HPDE6-E6E7 (cell line): ENCODE results near the gene FBXL19.

ENCODE experiments used
- DNase-seq: peaks from one replicate; pipeline ENCODE4 v3.0.0; 2011; ENCODE audit warnings: missing footprints; ENCODE audit errors: extremely low spot score

FBXL19 gene

DNA sequence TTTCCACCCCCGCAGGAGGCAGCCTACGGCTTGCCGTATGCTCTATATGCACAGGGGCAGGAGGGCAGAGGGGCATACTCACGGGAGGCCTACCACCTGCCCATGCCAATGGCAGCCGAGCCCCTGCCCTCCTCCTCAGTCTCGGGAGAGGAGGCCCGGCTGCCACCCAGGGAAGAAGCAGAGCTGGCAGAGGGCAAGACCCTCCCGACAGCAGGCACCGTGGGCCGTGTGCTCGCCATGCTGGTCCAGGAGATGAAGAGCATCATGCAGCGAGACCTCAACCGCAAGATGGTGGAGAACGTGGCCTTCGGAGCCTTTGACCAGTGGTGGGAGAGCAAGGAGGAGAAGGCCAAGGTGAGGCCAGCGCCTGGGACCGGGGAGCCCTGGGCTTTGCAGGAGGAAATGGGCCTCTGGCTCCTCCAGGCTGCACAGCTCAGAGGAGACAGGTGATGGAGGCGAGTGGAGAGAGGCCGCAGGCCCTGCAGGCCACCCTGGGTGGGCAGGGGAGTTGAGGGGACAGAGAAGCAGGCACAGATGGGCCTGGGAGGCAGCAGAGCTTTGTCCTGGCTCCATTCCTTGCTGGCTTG is 42.8 kb downstream of the FBXL19 start:
- no peak for DNase-seq

DNA sequence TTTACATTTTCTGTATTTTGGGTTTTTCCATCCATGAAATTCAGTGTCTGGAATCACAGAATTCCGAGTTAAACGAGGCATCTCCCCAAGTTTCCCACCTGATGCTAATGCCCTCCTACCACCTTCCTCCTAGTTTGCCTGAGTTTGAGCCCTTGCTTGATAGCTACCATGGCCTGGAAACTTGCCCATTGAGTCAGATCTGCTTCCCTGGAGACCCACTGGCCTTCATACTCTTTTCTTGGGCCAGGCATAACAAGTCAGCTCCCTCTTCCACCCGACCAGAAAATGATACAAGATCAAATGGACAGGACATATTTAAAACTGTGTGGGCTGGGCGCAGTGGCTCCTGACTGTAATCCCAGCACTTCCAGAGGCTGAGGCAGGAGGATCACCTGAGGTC is 44.4 kb downstream of the FBXL19 start:
- no peak for DNase-seq

DNA sequence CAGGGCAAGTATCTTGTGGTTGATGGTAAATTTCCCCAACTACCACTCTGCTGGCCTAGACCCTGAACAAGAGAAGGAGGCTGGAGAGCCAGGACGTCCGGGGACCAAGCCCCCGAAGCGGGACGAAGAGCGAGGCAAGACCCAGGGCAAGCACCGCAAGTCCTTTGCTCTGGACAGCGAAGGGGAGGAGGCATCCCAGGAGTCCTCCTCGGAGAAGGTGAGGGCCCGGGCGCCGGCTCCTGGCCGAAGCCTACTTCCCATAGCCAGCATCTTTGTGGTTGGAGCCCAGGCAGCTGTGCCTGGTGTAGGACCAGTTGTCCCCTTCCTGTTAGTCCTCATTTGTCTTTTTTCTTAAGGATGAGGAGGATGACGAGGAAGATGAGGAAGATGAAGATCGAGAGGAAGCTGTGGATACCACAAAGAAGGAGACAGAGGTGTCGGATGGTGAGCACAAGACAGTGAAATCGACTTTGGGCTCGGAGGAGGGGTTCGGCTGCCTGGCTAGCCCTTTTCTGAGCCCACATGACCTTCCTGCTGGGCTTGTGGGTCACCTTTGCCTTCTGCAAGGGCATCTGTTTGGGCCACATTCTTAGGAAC is 46.0 kb downstream of the FBXL19 start:
- no peak for DNase-seq

GRCh38 chr16:30971298-30971697 is 47.9 kb downstream of the FBXL19 start:
- no peak for DNase-seq

- DNase-seq, result no peak
These were observed 49.5 kb downstream of the FBXL19 start for GRCh38 chr16:30972872-30973271.

GRCh38 chr16:30974348-30974747 is 51.0 kb downstream of the FBXL19 start:
- DNase-seq, result no peak

GRCh38 chr16:30976486-30976885 is 53.1 kb downstream of the FBXL19 start:
- DNase-seq, result no peak

GRCh38 chr16:30977502-30977901 is 54.1 kb downstream of the FBXL19 start:
- no peak for DNase-seq

DNA sequence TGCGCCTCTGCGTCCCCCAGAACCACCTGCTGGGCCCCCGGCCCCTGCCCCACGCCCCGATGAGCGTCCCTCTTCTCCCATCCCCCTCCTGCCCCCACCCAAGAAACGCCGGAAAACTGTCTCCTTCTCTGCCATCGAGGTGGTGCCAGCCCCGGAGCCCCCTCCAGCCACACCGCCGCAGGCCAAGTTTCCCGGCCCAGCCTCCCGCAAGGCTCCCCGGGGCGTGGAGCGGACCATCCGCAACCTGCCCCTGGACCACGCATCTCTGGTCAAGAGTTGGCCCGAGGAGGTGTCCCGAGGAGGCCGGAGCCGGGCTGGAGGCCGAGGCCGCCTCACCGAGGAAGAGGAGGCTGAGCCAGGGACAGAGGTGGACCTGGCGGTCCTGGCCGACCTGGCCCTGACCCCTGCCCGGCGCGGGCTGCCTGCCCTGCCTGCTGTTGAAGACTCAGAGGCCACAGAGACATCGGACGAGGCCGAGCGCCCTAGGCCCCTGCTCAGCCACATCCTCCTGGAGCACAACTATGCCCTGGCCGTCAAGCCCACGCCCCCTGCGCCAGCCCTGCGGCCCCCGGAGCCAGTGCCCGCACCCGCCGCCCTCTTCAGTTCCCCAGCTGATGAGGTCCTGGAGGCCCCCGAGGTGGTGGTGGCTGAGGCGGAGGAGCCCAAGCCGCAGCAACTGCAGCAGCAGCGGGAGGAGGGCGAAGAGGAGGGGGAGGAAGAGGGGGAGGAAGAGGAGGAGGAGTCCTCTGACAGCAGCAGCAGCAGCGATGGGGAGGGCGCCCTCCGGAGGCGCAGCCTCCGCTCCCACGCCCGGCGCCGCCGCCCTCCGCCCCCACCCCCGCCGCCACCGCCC is 56.0 kb downstream of the FBXL19 start:
- no peak for DNase-seq

GRCh38 chr16:30980023-30980371 is 56.6 kb downstream of the FBXL19 start:
- no peak for DNase-seq

- DNase-seq, result no peak
These were observed 57.1 kb downstream of the FBXL19 start for GRCh38 chr16:30980434-30980833.

DNA sequence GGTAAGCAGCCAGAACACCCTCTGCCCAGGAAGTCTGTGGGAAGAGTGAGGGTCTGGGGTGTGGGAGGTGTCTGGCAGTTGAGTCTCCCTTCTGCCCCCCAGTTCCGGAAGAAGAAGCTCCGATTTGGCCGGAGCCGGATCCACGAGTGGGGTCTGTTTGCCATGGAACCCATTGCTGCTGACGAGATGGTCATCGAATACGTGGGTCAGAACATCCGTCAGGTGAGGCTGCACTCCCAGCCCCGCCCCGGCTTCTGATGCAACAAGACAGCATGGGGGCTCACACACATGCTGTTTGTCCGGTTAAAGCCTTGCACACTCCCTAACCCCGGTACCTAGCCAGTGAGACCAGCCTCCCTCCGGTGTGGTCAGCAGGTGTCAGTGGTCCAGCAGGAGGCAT is 57.6 kb downstream of the FBXL19 start:
- DNase-seq, result no peak

DNA sequence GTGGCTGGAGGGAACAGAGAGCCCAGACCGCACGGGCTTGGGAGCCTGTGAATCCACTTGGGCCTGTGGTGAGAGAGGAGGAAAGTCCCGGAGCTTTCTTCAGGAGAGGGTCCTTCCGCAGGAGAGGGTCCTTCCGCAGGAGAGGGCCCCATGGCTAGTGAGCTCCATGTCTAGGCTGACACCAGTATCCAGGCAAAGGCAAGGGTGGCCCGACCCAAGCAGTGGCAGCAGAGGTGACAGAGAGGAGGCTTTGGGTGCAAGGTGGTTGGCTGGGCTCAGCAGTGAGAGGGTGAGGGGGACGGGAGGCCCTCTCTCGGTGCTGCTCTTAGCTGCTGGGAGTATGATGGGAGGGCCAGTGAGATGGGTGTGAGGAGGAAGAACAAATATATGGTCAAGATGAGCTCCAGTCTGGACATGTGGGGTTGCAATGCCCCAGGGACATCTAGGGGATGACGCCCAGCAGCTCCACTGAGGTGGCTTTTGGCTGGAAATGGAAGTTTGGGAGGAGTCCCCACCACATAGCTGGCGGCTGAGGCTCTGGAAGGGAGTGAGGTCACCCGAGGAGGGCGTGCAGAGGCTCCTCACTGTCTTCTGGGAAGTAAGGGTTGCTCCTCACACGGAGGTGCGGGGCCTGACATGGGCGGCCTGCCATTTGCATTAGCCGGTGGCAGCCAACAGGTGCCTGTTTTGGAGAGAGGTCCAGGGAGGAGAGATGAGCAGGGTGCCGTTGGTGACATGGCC is 59.3 kb downstream of the FBXL19 start:
- no peak for DNase-seq

- DNase-seq, result no peak
These were observed 60.0 kb downstream of the FBXL19 start for GRCh38 chr16:30983289-30983889.

DNA sequence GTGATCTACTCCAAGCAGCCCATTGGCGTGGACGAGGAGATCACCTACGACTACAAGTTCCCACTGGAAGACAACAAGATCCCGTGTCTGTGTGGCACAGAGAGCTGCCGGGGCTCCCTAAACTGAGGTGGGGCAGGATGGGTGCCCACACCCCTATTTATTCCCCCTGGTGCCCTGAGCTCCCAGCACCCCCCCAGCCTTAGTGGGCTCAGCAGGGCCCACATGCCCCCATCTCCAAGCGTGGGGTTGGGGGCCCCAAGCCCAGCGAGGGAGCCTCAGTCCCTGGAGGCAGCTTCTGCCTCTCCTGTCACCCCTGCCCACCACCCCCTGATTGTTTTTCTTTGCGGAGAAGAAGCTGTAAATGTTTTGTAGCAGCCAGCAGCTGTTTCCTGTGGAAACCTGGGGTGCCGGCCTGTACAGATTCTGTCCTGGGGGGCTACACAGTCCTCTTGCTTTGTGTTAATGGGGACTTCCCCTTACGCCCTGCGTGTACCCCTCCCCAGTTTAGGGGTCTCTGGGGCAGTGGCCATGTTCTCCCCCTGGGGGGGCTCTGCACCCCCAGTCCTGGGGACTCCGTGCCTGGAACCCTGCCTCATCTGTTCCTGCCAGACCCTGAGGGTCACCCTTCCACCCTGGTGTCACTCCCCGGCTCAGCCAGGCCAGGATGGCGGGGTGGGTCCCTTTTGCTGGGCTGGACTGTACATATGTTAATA is 60.7 kb downstream of the FBXL19 start:
- no peak for DNase-seq

DNA sequence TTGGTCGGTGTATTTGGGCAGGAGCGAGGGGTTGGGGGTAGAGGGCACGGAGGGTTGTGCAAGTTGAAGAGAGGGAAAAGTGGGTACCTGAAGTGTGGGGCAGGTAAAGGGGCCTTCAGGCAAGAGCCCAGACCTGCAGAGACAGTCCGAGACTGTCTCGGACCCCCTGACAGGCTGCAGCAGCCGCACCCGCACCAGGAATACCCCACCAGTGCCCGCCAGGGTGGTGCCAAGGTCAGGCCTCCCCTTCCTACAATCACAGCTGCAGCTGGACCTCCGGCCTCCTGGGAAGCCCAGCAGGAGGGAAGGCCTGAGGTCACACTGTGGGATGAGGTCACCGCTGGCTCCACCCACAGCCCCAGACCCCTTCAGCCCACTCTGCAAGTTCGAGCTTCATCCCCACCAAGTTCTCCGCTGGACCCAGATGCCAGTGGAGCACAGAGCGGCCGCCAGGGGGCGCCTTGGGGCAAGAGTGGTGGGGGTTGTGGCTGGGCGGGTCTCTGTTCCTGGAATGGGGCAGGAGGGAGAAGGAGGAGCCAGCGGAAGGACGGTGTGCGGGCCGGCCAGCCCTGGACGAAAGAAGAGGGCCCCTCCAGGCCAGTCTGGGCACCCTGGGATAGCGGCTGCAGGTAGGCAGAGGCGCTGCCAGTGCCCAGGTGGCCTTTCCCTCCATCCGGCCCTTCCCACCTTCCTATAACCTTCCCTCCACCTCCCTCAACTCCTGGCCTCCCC is 61.5 kb downstream of the FBXL19 start, which contains the start of gene HSD3B7:
HSD3B7 (plus strand) TSS at position 539 of the 732 bp plus-strand sequence. CDS start 452 bp downstream, outside the sequence.
- DNase-seq, result peak; percentile 93

DNA sequence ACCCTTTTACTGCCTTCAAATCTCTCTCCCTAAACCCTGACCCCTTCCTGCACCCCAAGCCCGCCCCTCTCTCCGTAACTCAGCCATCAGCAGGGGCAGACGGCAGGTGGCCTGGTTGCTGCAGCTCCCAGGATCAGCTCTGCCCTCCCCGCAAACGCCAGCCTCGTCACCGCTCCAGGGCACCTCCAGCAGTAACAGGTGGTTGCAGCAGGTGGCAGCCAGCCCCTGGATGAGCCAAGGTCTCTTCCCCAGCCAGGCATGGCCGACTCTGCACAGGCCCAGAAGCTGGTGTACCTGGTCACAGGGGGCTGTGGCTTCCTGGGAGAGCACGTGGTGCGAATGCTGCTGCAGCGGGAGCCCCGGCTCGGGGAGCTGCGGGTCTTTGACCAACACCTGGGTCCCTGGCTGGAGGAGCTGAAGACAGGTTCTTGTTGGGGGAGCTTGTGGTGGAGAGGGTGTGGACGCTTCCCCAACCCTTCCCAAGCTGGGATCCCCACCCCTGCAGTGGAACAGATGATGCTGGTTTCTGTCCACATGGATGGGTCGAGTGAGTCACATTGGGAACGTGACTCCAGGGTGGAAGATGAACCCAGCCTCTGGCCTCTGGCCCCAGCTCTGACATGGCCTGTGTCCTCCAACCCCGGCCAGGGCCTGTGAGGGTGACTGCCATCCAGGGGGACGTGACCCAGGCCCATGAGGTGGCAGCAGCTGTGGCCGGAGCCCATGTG is 62.2 kb downstream of the FBXL19 start:
- DNase-seq, result peak; percentile 92

- no peak for DNase-seq
These were observed 63.0 kb downstream of the FBXL19 start for GRCh38 chr16:30986129-30986991.
